Endodermal cell (in vitro differentiated cells): ENCODE measurements around the gene GAN. TPM values are rescaled to one million over a fixed set of nuclear protein-coding genes. Genes with fewer than 3 reads are reported as not detected.
"Not testable (repeated sequence)": the region's sequence is repeated elsewhere in the genome, so short reads cannot be mapped to it uniquely, and the experiment has no call there.

Experiments
- DNase-seq: peaks from one replicate; pipeline ENCODE4 v3.0.0-alpha.2; 2017
- H3K27ac ChIP-seq: 2 replicates; pipeline ENCODE4 v1.5.1; 2013; ENCODE audit warnings: mild to moderate bottlenecking, low read depth, low read length, moderate library complexity
- H3K27me3 ChIP-seq: 2 replicates; pipeline ENCODE4 v1.6.1; 2013; ENCODE audit warnings: mild to moderate bottlenecking, low read length, moderate library complexity; ENCODE audit not compliant: insufficient read depth, control insufficient read depth, poor library complexity, severe bottlenecking
- H3K36me3 ChIP-seq: 2 replicates; pipeline ENCODE4 v1.7.0; 2013; ENCODE audit warnings: mild to moderate bottlenecking, low read length, moderate library complexity; ENCODE audit not compliant: control insufficient read depth, insufficient read depth
- H3K4me1 ChIP-seq: one replicate; pipeline ENCODE4 v1.7.0; 2013; ENCODE audit warnings: low read length; ENCODE audit not compliant: control insufficient read depth, insufficient read depth
- H3K4me3 ChIP-seq: 2 replicates; pipeline ENCODE4 v1.5.1; 2013; ENCODE audit warnings: mild to moderate bottlenecking, low read length, moderate library complexity
- H3K9ac ChIP-seq: 2 replicates; pipeline ENCODE4 v1.6.1; 2013; ENCODE audit warnings: mild to moderate bottlenecking, low read length, moderate library complexity; ENCODE audit not compliant: poor library complexity, severe bottlenecking; ENCODE audit errors: extremely low read depth
- H3K9me3 ChIP-seq: 2 replicates; pipeline ENCODE4 v1.6.1; 2013; ENCODE audit warnings: mild to moderate bottlenecking, low read length, moderate library complexity; ENCODE audit not compliant: control insufficient read depth
- H3K27ac Mint-ChIP-seq: 2 replicates; pipeline ENCODE4 v1.8.0; 2020; ENCODE audit warnings: mixed read lengths
- H3K27me3 Mint-ChIP-seq: 2 replicates; pipeline ENCODE4 v1.8.0; 2021; ENCODE audit warnings: mild to moderate bottlenecking, mixed read lengths; ENCODE audit not compliant: insufficient read depth
- H3K36me3 Mint-ChIP-seq: 2 replicates; pipeline ENCODE4 v1.8.0; 2020; ENCODE audit warnings: low read depth, mixed read lengths
- H3K4me1 Mint-ChIP-seq: 2 replicates; pipeline ENCODE4 v1.8.0; 2020; ENCODE audit warnings: mixed read lengths
- H3K4me3 Mint-ChIP-seq: 2 replicates; pipeline ENCODE4 v1.8.0; 2020; ENCODE audit warnings: mild to moderate bottlenecking, moderate library complexity, mixed read lengths
- H3K9me3 Mint-ChIP-seq: 2 replicates; pipeline ENCODE4 v1.8.0; 2020; ENCODE audit warnings: mild to moderate bottlenecking, mixed read lengths
- CTCF ChIP-seq: fragments of 200-600 bp; sonication (generic); conservative IDR thresholded peaks from 2 replicates; pipeline ENCODE4 v1.5.0; 2021; ENCODE audit warnings: antibody characterized with exemption, mild to moderate bottlenecking
- WGBS, 2 experiments: methylation state at CpG; one replicate each; pipeline versions ENCODE4 v1.1.5 to v1.1.7; 2013; ENCODE audit warnings: missing lambda C conversion rate in 2 of 2, mixed read lengths in 1 of 2; ENCODE audit not compliant: insufficient coverage in 1 of 2, insufficient read length in 1 of 2; 5-methylcytosine and 5-hydroxymethylcytosine counted together
- total RNA-seq, 2 donors: library from RNA; stranded (reverse); fragmentation: NEBNext Ultra II Directional in 1 of 2; extraction: Animal tissue kit (Norgen Biotek cat#: 25700) in 1 of 2; gene quantifications; 2 replicates in 1 of 2; 3 replicates in 1 of 2; pipeline ENCODE4 v1.2.1, GENCODE V29; 2021

Gene GAN
- total RNA-seq, 2 donors from 2014 or later: 23.4 to 28.9 TPM

- no peaks in the 10 kb centered on the region for H3K36me3 Mint-ChIP-seq
- Histone ChIP-seq H3K36me3 (no peaks in the 10 kb centered on the region), H3K4me3 (no peak overlapping the region), H3K27ac (no peak overlapping the region), H3K4me1 (no peaks in the 10 kb centered on the region), H3K27me3 (no peaks in the 10 kb centered on the region), H3K9me3 (no peaks in the 10 kb centered on the region), H3K9ac (no peak overlapping the region)
- WGBS, 2 experiments: 90 to 93% methylated on average over 5 to 11 of the region's 11 CpGs
- H3K9me3 Mint-ChIP-seq: peaks cover 8% of the 10 kb centered on the region
- H3K27me3 Mint-ChIP-seq: no peaks in the 10 kb centered on the region
- no peak for TF ChIP-seq CTCF
- H3K4me1 Mint-ChIP-seq: no peaks in the 10 kb centered on the region
- no peak for DNase-seq
- no peak overlapping the region for H3K4me3 Mint-ChIP-seq
- no peak overlapping the region for H3K27ac Mint-ChIP-seq
Measured at GRCh38 chr16:81421536-81421935, 106.8 kb downstream of the GAN start.

GRCh38 chr16:81422153-81422552 lies 107.4 kb downstream of the GAN start:
- not testable (repeated sequence) for H3K27ac Mint-ChIP-seq, DNase-seq, H3K27me3 ChIP-seq, H3K36me3 ChIP-seq, H3K4me1 Mint-ChIP-seq, H3K27me3 Mint-ChIP-seq, H3K9me3 Mint-ChIP-seq, H3K9ac ChIP-seq, H3K4me1 ChIP-seq, H3K27ac ChIP-seq, H3K4me3 Mint-ChIP-seq, H3K4me3 ChIP-seq, H3K9me3 ChIP-seq, H3K36me3 Mint-ChIP-seq
- WGBS, 2 experiments: 97% methylated on average over 5 to 7 of the region's 7 CpGs

- peaks cover 8% of the 10 kb centered on the region for H3K9me3 Mint-ChIP-seq
- Histone ChIP-seq H3K36me3 (no peaks in the 10 kb centered on the region), H3K4me3 (no peak overlapping the region), H3K4me1 (no peaks in the 10 kb centered on the region), H3K9me3 (no peaks in the 10 kb centered on the region), H3K9ac (no peak overlapping the region), H3K27ac (no peak overlapping the region), H3K27me3 (no peaks in the 10 kb centered on the region)
- no peaks in the 10 kb centered on the region for H3K36me3 Mint-ChIP-seq
- peaks cover 5% of the 10 kb centered on the region for H3K4me1 Mint-ChIP-seq
- TF ChIP-seq CTCF: no peak
- no peak overlapping the region for H3K4me3 Mint-ChIP-seq
- H3K27me3 Mint-ChIP-seq: peaks cover 2% of the 10 kb centered on the region
- no peak for DNase-seq
- H3K27ac Mint-ChIP-seq: no peak overlapping the region
- WGBS, 2 experiments: 40 to 55% methylated on average over 1 of the region's 1 CpG
Measured at GRCh38 chr16:81424771-81425170, 110.0 kb downstream of the GAN start.

- no peaks in the 10 kb centered on the region for H3K4me1 ChIP-seq
- Mint-ChIP-seq H3K4me3 (no peak overlapping the region), H3K27me3 (peaks cover 2% of the 10 kb centered on the region), H3K36me3 (no peaks in the 10 kb centered on the region), H3K27ac (no peak overlapping the region), H3K9me3 (peaks cover under 1% of the 10 kb centered on the region), H3K4me1 (peaks cover 5% of the 10 kb centered on the region)
- H3K27me3 ChIP-seq: no peaks in the 10 kb centered on the region
- 89 to 96% methylated on average over 4 to 6 of the region's 6 CpGs for WGBS, 2 experiments
- no peak for DNase-seq
- no peak overlapping the region for H3K9ac ChIP-seq
- H3K4me3 ChIP-seq: no peak overlapping the region
- no peaks in the 10 kb centered on the region for H3K36me3 ChIP-seq
- TF ChIP-seq CTCF: no peak
- H3K27ac ChIP-seq: no peak overlapping the region
- no peaks in the 10 kb centered on the region for H3K9me3 ChIP-seq
Measured at GRCh38 chr16:81427219-81427618, 112.5 kb downstream of the GAN start.
